Retinal pigment epithelial cell (primary cell): ENCODE results near the gene NCKAP5L.

ENCODE experiments used
- DNase-seq: peaks from one replicate; pipeline ENCODE4 v3.0.0-alpha.2; 2010; ENCODE audit warnings: low read depth
- H3K4me3 ChIP-seq: 2 replicates; pipeline ENCODE4 v1.5.1; 2011; ENCODE audit warnings: mild to moderate bottlenecking, low read length, control low read depth, moderate library complexity
- TF ChIP-seq, protein P1 (sequence below): conservative IDR thresholded peaks from 2 replicates; pipeline ENCODE4 v1.5.1; 2011; ENCODE audit warnings: low read depth, low read length, control low read depth, inconsistent platforms

NCKAP5L gene

DNA sequence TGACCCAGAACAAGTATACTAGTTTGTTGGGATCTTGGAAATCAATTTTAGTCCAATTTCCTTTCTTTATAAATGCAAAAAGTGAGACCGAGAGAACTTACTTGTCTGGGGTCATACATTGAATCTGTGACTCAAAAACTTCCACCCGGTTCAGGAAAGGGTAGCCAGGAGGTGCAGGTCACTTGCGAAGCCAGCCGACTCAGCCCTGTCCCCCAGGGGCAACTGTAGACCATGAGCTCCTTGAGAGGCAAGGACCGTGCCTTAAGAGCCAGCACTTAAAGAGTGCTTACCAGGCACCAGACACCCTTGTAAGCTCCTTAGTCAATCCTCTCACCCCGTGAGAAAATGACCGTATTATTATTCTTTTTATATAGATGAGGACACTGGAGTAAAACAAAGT is 15.2 kb upstream of the NCKAP5L start:
- no peak for DNase-seq
- TF ChIP-seq, protein P1, sequence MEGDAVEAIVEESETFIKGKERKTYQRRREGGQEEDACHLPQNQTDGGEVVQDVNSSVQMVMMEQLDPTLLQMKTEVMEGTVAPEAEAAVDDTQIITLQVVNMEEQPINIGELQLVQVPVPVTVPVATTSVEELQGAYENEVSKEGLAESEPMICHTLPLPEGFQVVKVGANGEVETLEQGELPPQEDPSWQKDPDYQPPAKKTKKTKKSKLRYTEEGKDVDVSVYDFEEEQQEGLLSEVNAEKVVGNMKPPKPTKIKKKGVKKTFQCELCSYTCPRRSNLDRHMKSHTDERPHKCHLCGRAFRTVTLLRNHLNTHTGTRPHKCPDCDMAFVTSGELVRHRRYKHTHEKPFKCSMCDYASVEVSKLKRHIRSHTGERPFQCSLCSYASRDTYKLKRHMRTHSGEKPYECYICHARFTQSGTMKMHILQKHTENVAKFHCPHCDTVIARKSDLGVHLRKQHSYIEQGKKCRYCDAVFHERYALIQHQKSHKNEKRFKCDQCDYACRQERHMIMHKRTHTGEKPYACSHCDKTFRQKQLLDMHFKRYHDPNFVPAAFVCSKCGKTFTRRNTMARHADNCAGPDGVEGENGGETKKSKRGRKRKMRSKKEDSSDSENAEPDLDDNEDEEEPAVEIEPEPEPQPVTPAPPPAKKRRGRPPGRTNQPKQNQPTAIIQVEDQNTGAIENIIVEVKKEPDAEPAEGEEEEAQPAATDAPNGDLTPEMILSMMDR = no peak
- peak overlapping the region; percentile 61 for H3K4me3 ChIP-seq

- peak within 1 kb of the TSS; percentile 61 for H3K4me3 ChIP-seq
- TF ChIP-seq, protein P1 = no peak
- DNase-seq = peak; percentile 64
Observed at GRCh38 chr12:49842519-49843352, 14.5 kb upstream of the NCKAP5L start, which contains the start of gene BCDIN3D. TSS of gene BCDIN3D (minus strand) at chr12:49843106. CDS start at chr12:49843087, 19 bp downstream.

- no peak for DNase-seq
Observed at GRCh38 chr12:49838973-49839633, 10.9 kb upstream of the NCKAP5L start.

DNA sequence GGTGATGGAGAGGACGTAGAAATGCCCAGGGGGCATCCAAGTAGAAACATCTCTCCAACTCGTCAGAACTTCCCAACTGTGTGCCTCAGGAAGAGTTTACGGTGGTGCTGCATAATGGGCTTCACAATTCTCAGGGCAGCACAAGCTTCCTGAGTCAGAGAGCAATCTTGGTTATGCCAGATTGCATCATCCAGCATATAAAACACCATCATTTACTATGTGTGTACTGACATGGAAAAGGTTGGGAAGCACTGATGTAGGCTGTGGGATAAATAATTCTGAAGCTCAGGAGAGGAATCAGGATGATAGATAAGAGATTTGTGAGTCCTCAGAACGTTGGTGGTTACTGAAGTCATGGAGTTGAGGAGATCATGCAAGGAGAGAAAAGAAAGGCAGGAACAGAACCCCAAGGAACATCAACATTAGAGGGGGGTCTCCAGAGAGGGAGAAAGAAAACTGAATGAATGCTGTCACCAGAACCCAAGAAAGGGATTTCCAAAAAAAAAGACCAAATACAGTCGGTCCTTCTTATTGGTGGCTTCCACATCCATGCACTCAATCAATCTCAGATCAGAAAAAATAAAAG is 4.7 kb upstream of the NCKAP5L start:
- DNase-seq = no peak
- H3K4me3 ChIP-seq = no peak overlapping the region
- TF ChIP-seq, protein P1 = no peak

More at GRCh38 chr12:49838973-49839633, 10.9 kb upstream of the NCKAP5L start:
- TF ChIP-seq, protein P1 = peak; percentile 78
- H3K4me3 ChIP-seq = no peak overlapping the region

GRCh38 chr12:49831717-49832116 is 3.5 kb upstream of the NCKAP5L start:
- H3K4me3 ChIP-seq = no peak overlapping the region
- TF ChIP-seq, protein P1 = no peak
- DNase-seq = no peak

GRCh38 chr12:49827401-49828099 is 663 bp downstream of the NCKAP5L start:
- DNase-seq = peak; percentile 46

More at GRCh38 chr12:49827401-49828099, 663 bp downstream of the NCKAP5L start:
- TF ChIP-seq, protein P1 = no peak
- H3K4me3 ChIP-seq = peak overlapping the region; percentile 77
